Neuron (in vitro differentiated cells): ENCODE measurements around the gene DUSP6.

ENCODE experiments used
- H2AFZ ChIP-seq: one replicate; pipeline ENCODE4 v1.6.1; 2013; ENCODE audit warnings: low read depth, mild to moderate bottlenecking, inconsistent platforms, low read length, moderate library complexity
- H3K27me3 ChIP-seq: one replicate; pipeline ENCODE4 v1.6.1; 2013; ENCODE audit warnings: low read length; ENCODE audit not compliant: insufficient read depth
- H3K36me3 ChIP-seq: one replicate; pipeline ENCODE4 v1.6.1; 2013; ENCODE audit warnings: low read length; ENCODE audit not compliant: insufficient read depth
- H3K4me1 ChIP-seq: one replicate; pipeline ENCODE4 v1.6.1; 2013; ENCODE audit warnings: low read length; ENCODE audit not compliant: insufficient read depth
- H3K4me3 ChIP-seq: 2 replicates; pipeline ENCODE4 v1.5.1; 2013; ENCODE audit warnings: mild to moderate bottlenecking, low read length, moderate library complexity
- H3K9me3 ChIP-seq: one replicate; pipeline ENCODE4 v1.6.1; 2013; ENCODE audit warnings: low read length

Gene DUSP6

DNA sequence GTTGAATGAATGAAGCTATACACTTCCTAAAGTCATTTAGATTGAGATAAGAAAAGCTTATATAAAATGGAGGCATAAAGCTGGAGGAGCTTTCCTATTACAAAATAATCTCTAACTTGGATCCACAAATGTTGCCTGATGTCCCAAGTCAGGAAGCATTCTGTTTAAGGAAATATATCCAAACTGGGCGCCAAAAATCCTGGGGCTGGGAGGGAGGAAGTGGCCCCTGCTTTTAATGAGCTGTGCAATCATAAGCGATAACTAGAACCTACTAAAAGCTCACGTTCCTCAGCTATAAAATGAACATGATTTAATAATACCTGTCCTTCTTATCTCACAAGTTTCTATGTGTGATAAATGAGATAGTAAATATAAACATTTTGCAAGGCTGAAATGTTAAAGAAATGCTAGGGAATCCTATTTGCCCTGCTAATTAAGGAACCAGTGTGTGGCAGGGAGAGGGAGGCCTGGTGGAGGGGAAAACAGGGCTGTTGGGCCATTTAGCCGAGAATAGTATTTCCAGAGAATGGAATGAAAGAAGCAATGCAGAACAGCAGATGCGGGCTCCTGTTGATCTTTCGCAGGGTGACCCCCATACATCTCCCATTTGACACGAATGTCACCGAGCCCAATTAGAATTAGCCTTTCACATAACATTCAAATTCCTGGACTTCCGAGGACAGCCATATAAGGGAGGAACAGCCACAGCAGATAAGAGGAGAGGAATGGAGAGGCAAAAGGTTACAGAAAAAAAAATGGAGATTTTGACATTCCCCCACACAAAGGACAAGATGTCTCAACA is 25.9 kb downstream of the DUSP6 start:
- H3K4me1 ChIP-seq, result peaks cover 46% of the 10 kb centered on the region
- no peak overlapping the region for H2AFZ ChIP-seq
- no peak overlapping the region for H3K4me3 ChIP-seq
- no peaks in the 10 kb centered on the region for H3K27me3 ChIP-seq
- H3K36me3 ChIP-seq, result no peaks in the 10 kb centered on the region
- no peaks in the 10 kb centered on the region for H3K9me3 ChIP-seq

- Histone ChIP-seq H3K27me3 (no peaks in the 10 kb centered on the region), H3K4me3 (no peak overlapping the region), H3K36me3 (no peaks in the 10 kb centered on the region), H3K9me3 (no peaks in the 10 kb centered on the region), H2AFZ (no peak overlapping the region), H3K4me1 (peaks cover 46% of the 10 kb centered on the region)
Observed at GRCh38 chr12:89325495-89325894, 26.8 kb downstream of the DUSP6 start.

- no peak overlapping the region for H3K4me3 ChIP-seq
- no peak overlapping the region for H2AFZ ChIP-seq
- no peaks in the 10 kb centered on the region for H3K36me3 ChIP-seq
- no peaks in the 10 kb centered on the region for H3K27me3 ChIP-seq
- peaks cover 46% of the 10 kb centered on the region for H3K4me1 ChIP-seq
- no peaks in the 10 kb centered on the region for H3K9me3 ChIP-seq
Observed at GRCh38 chr12:89324437-89324836, 27.9 kb downstream of the DUSP6 start.

DNA sequence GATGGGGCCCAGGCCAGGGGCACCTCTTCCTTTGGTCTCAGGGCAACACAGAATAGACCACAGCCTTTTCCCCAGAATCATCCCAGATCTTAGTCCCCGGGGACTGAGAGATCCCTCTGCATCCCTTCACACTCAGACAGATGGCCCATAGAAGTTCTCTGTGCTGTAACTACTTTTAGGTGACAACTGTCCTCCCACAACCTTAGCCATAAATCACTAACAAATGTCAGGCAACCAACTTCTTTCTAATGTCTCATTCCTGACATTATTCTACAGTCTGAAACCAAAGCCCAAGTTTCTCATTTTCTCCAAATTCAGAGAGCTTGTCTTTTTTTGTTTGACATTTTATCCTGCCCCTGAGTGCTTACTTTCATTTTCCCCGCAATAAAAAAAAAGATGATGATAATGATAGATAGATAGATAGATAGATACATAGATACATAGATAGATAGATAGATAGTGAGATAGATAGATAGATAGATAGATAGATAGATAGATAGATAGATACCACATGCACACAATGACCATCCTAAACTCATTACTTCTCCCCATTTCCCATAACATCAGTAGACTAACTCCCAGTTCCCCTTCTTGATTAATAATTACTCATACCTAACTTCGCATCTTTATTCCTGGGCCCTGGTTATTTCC is 28.6 kb downstream of the DUSP6 start:
- peaks cover 46% of the 10 kb centered on the region for H3K4me1 ChIP-seq
- H2AFZ ChIP-seq, result no peak overlapping the region
- H3K27me3 ChIP-seq, result no peaks in the 10 kb centered on the region
- no peaks in the 10 kb centered on the region for H3K9me3 ChIP-seq
- H3K4me3 ChIP-seq, result no peak overlapping the region
- no peaks in the 10 kb centered on the region for H3K36me3 ChIP-seq

- Histone ChIP-seq H3K36me3 (no peaks in the 10 kb centered on the region), H3K27me3 (no peaks in the 10 kb centered on the region), H3K4me3 (no peak overlapping the region), H2AFZ (no peak overlapping the region), H3K9me3 (no peaks in the 10 kb centered on the region), H3K4me1 (peaks cover 29% of the 10 kb centered on the region)
Observed at GRCh38 chr12:89320735-89321134, 31.6 kb downstream of the DUSP6 start.

- no peak overlapping the region for H2AFZ ChIP-seq
- no peaks in the 10 kb centered on the region for H3K9me3 ChIP-seq
- H3K4me1 ChIP-seq, result peaks cover 18% of the 10 kb centered on the region
- H3K4me3 ChIP-seq, result no peak overlapping the region
- H3K27me3 ChIP-seq, result no peaks in the 10 kb centered on the region
- no peaks in the 10 kb centered on the region for H3K36me3 ChIP-seq
Observed at GRCh38 chr12:89319606-89320005, 32.7 kb downstream of the DUSP6 start.

DNA sequence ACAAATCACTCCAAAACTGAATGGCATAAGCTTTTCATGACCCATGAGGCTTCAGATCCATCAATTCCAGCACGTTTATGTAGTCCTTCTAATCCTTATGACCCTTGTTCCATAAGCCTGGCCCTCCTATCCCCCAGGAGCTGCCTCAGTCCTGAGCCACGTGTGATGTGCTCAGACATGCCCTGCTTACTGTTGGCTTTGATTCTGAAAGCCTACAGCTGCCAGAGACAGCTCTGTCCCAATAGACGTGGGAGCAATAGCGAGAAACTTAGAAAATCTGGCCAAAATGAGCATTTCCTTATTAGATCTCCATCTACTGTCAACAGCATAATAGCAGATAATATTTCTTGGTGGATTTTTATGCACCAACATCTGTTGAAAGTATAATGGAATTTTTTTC is 33.2 kb downstream of the DUSP6 start:
- Histone ChIP-seq H2AFZ (no peak overlapping the region), H3K9me3 (no peaks in the 10 kb centered on the region), H3K4me1 (peaks cover 13% of the 10 kb centered on the region), H3K27me3 (no peaks in the 10 kb centered on the region), H3K4me3 (no peak overlapping the region), H3K36me3 (no peaks in the 10 kb centered on the region)

GRCh38 chr12:89316705-89317139 is 35.6 kb downstream of the DUSP6 start:
- Histone ChIP-seq H3K4me1 (peaks cover 12% of the 10 kb centered on the region), H3K4me3 (peak overlapping the region; percentile 21), H2AFZ (peak overlapping the region; percentile 72), H3K9me3 (no peaks in the 10 kb centered on the region), H3K36me3 (no peaks in the 10 kb centered on the region), H3K27me3 (no peaks in the 10 kb centered on the region)

DNA sequence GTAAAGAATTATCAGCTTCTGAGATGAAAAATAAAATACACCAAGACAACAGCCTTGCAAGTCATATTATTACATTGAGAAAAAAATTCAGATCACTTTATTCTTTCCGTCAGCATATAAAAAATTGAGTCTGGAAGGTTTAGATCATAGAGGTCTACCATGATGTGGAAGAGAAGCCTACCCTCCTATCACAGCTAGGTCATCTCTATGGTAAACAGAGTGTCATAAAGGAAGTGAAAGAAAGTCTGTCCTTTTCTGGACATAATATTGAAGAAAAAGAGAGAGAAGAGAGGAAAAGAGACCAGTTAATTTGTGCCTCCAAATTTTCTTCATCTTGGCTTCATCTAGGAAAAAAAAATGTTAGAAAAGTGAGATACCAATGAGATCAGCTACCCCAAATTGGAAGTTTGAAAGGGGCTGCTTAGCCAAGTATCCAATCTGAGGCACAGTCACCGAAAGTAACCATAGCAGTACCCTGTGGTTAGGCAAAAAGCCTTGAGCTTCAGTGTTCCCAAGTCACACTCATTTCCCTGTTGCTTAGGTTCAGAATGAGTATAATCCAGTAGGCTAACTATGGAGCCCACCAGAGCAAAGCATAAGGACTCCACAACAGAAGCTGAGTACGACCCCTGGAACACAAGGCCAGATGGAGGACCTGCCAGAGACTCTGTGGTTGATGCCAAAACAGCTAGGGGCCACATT is 38.1 kb downstream of the DUSP6 start:
- H2AFZ ChIP-seq, result no peak overlapping the region
- peaks cover 12% of the 10 kb centered on the region for H3K4me1 ChIP-seq
- no peaks in the 10 kb centered on the region for H3K27me3 ChIP-seq
- H3K4me3 ChIP-seq, result no peak overlapping the region
- no peaks in the 10 kb centered on the region for H3K36me3 ChIP-seq
- H3K9me3 ChIP-seq, result no peaks in the 10 kb centered on the region

DNA sequence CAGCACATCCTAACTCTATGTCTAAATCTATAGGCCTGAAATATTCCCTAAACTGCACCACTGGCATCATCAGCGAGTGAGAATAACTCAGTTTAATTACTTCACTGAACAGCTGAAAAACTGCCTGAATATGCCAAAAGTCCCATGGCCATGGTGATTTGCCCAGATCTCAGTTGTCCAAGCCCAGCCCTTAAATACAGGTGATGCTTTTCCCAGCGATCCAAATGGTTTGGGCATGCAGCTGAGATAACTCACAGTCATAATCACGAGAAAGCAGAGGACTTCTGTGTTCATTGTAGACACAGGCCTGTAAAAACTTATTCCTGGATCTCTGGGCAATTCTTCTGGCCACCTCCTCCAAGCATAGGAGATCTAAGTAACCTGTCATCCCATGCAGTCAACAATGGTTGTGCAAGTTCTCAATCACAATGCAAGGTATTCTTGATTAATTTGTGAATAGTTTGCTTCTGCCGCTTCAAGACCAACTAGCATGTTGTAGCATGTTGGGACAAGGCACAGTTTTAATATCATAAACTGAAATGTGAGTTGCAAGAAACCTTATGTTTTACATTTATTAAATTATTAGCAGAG is 40.5 kb downstream of the DUSP6 start:
- H3K4me1 ChIP-seq, result peaks cover 8% of the 10 kb centered on the region
- H3K36me3 ChIP-seq, result no peaks in the 10 kb centered on the region
- H3K27me3 ChIP-seq, result no peaks in the 10 kb centered on the region
- H3K9me3 ChIP-seq, result no peaks in the 10 kb centered on the region
- no peak overlapping the region for H2AFZ ChIP-seq
- no peak overlapping the region for H3K4me3 ChIP-seq

DNA sequence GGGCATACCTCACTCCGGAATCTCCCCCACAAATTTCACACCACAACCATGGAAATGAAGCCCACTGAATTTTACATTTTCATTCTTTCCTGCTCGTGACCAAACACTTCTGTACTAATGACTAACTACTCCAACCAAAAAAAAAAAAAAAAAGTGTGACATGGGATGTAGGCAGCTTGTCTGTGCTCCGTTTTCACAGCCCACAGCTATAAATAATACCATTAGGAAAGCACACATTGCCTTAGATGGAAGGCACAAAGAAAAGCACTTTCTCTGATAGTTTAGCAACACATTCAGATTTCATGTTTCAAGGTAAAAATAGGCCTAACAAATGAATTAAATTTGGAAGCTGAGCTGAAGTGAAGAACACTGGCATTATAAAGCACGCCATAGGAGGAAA is 42.5 kb downstream of the DUSP6 start:
- Histone ChIP-seq H3K27me3 (no peaks in the 10 kb centered on the region), H3K9me3 (no peaks in the 10 kb centered on the region)

DNA sequence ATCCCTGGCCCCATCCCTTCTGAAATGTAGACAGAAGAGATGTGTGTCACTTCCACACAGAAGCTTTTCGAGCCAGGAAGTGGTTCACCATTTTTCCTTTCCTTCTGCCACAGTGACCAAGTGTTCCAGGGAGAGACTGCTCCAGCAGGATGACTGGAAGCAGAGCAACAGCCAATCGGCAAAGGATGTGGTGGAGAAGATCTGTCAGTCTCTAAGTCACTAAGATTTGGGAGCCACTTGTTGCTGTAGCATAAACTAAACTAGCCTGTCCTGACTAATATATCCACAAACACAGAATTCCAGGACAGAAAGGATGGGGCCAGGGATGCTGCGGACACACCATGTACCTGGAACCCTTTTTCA is 42.9 kb downstream of the DUSP6 start:
- no peak overlapping the region for H2AFZ ChIP-seq
- H3K9me3 ChIP-seq, result no peaks in the 10 kb centered on the region
- H3K4me3 ChIP-seq, result no peak overlapping the region
- H3K4me1 ChIP-seq, result no peaks in the 10 kb centered on the region
- no peaks in the 10 kb centered on the region for H3K36me3 ChIP-seq
- no peaks in the 10 kb centered on the region for H3K27me3 ChIP-seq

More for the DNA sequence above, 42.5 kb downstream of the DUSP6 start:
- Histone ChIP-seq H2AFZ (no peak overlapping the region), H3K4me3 (no peak overlapping the region), H3K36me3 (no peaks in the 10 kb centered on the region), H3K4me1 (no peaks in the 10 kb centered on the region)
